Measurements from ENCODE around the gene ST6GALNAC1. TPM values are rescaled to one million over a fixed set of nuclear protein-coding genes. Genes with fewer than 3 reads are reported as not detected.
A peak's percentile ranks its signal among the peaks of the same experiment; 100 is the strongest.

The ST6GALNAC1 gene
- total and polyA plus RNA-seq, 2 of the 13 experiments (the other 11 are each of a cell fraction or from before 2014, with no cell fraction given), result not detected

DNA sequence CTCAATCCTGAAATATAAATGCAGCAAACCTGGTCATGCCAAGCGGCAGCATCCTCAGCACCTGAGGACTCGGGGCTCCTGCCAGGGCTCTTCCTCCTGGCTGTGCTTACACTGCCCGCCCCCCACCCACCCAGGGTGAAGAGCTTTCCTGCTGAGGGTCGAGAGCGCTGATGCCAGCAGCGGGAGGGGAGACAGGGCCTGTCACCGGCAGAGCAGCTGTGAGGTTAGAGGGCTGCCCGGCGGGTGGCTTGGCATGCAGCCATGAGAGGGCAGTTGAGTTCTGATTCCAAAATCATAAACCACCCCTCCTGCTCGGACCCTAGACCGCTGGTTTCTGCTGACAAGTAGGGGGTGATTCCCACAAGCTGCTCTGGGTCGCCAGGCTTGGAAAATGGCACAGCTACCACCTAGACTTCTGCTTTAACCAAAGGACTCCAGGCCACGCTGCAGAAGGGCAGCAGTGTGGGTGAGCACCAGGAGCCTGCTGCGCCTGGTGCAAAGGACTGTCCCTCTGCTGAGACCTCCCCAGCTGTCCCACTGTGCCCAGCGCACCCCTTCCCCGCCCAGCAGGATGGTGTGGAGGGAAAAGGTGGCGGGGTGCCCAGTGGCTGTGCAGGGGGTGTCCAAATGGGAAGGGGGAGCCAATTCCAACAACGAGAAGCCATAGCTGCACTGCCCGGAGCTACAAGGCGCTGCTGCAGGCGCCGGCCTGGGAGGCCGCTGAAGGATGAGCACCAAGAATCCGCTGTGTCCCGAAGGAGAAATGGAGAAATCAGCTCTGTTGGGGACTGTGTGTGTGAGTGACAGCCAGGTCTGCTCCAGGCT lies 40.6 kb upstream of the ST6GALNAC1 start:
- no peak overlapping the region for H3K4me3 ChIP-seq (replicated peaks in 1 of 3; ENCODE audit: insufficient read depth in 1 of 3, low read depth in 2 of 3, low read length in 3 of 3)
- no peaks in the 10 kb centered on the region for H3K79me2 ChIP-seq (ENCODE audit: insufficient read depth, low read length)
- H3K4me1 ChIP-seq (ENCODE audit: insufficient read depth, low read length), result peaks cover 37% of the 10 kb centered on the region
- H4K20me1 ChIP-seq (ENCODE audit: insufficient read depth, low read length), result no peaks in the 10 kb centered on the region
- no peaks in the 10 kb centered on the region for H3K27me3 ChIP-seq (ENCODE audit: control insufficient read depth in 1 of 2, insufficient read depth in 2 of 2, low read length in 2 of 2)
- H3K4me2 ChIP-seq (ENCODE audit: low read depth, low read length), result no peak overlapping the region
- intact Hi-C loops (cut with micrococcal nuclease; ENCODE audit: unreplicated experiment) (no loop called here), in situ Hi-C loops (cut with HindIII; ENCODE audit: extremely low pct_ligation_motif_present, low pct_unique_long_range_greater_than_20kb) (loop anchor here (5.0 kb wide), 1 partner anchor 33 kb away; no protein-coding TSS in a partner anchor)
- peaks cover 7 to 18% of the 10 kb centered on the region in 2 experiments; a peak in 4 of 5 replicates for H3K36me3 ChIP-seq (replicated peaks in 1 of 2; ENCODE audit: control insufficient read depth in 1 of 2, insufficient read depth in 2 of 2, low read length in 2 of 2)
- no peaks in the 10 kb centered on the region for H3K9me3 ChIP-seq (ENCODE audit: low read length)
- TF ChIP-seq, protein P1, sequence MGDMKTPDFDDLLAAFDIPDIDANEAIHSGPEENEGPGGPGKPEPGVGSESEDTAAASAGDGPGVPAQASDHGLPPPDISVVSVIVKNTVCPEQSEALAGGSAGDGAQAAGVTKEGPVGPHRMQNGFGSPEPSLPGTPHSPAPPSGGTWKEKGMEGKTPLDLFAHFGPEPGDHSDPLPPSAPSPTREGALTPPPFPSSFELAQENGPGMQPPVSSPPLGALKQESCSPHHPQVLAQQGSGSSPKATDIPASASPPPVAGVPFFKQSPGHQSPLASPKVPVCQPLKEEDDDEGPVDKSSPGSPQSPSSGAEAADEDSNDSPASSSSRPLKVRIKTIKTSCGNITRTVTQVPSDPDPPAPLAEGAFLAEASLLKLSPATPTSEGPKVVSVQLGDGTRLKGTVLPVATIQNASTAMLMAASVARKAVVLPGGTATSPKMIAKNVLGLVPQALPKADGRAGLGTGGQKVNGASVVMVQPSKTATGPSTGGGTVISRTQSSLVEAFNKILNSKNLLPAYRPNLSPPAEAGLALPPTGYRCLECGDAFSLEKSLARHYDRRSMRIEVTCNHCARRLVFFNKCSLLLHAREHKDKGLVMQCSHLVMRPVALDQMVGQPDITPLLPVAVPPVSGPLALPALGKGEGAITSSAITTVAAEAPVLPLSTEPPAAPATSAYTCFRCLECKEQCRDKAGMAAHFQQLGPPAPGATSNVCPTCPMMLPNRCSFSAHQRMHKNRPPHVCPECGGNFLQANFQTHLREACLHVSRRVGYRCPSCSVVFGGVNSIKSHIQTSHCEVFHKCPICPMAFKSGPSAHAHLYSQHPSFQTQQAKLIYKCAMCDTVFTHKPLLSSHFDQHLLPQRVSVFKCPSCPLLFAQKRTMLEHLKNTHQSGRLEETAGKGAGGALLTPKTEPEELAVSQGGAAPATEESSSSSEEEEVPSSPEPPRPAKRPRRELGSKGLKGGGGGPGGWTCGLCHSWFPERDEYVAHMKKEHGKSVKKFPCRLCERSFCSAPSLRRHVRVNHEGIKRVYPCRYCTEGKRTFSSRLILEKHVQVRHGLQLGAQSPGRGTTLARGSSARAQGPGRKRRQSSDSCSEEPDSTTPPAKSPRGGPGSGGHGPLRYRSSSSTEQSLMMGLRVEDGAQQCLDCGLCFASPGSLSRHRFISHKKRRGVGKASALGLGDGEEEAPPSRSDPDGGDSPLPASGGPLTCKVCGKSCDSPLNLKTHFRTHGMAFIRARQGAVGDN (CRISPR knock-in tag; IDR thresholded peaks at IDR 0.05), result 0 out of 2 replicates have a peak, but pooled peaks have one; percentile 7
- TF ChIP-seq AGO2 (optimal IDR thresholded peaks at IDR 0.05; ENCODE audit: low read depth, low read length), result peak; percentile 45
- TF ChIP-seq PRMT3 (CRISPR knock-in tag; IDR thresholded peaks at IDR 0.05; ENCODE audit: borderline replicate concordance, low read depth), result no peak
- ATAC-seq (no peak), FAIRE-seq (no peak), DNase-seq (ENCODE audit: low spot score) (no peak)
- H2AFZ ChIP-seq (ENCODE audit: low read length), result no peak overlapping the region
- WGBS (ENCODE audit: low lambda C conversion rate), result 97% methylated on average over 19 of the region's 25 CpGs
- H3K27ac ChIP-seq (ENCODE audit: extremely low read length, insufficient read depth, low read length), result no peak overlapping the region
- no TSS peak for BruUV-seq (replicated peaks)
- ChIA-PET CTCF (ENCODE audit: low intra/inter-chr PET ratio, low total read pairs) (interaction anchor here (1.2 kb wide), 1 partner anchor 31 kb away, joined by 4 read pairs; no protein-coding TSS in a partner anchor), POLR2A (interaction anchor here (1.3 kb wide), 1 partner anchor 13 kb away, joined by 3 read pairs; no protein-coding TSS in a partner anchor)
- H3K9ac ChIP-seq (ENCODE audit: insufficient read depth, low read depth, low read length), result no peak overlapping the region

Measured in HepG2 (cell line).